GM21526 (cell line): ENCODE data around the gene LRRFIP1.
"Not testable (repeated sequence)": the region's sequence is repeated elsewhere in the genome, so short reads cannot be mapped to it uniquely, and the experiment has no call there.

ENCODE experiments used
- ATAC-seq: cut with Tn5 transposase; IDR thresholded peaks from one replicate; pipeline ENCODE4 v1.9.1; 2021; ENCODE audit warnings: moderate library complexity; ENCODE audit not compliant: unreplicated experiment, low FRiP score

The LRRFIP1 gene

DNA sequence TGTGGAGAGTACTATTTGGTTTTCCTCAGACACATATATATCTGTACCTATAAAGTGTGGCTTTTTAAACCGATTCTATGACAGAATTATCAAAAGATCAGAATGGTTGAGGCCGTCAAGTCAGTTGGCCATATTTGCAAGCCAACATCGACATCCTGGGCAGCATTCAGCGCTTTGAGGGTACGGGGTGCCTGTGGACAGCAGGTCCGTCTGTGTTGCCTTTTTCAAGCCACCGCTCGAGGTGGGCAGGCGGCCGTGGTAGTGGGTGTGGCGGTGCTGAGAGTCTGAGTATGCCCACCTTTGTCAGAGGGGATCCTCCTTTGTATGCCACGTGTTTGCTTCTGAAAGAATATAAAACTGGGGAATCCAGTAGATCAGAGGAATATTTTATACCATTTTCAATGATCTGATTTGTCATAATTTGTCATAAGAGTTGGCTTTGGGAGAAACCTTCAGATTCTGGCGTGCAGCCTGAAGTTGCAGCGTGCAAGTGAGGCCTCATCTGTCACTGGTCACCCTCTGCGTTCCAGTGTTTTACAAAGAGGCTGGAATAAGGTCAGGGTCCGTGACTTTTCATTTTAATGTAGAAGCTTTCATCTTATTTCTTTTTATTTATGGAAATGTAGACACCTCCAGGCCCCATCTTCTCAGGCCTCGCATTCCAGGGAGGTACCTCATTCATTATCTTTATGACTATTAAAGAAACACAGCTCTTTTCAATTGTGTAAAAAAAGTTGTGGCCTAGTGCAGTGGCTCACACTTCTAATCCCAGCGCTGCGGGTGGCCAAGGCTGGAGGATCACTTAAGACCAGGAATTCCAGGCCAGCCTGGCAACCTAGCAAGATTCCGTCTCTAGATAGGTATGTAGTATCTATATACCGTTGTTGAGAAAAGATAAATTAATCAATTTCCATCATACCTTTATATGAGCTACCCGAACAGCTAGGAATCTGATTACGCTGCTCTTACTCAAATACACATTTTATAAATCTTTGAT, 133.4 kb downstream of the LRRFIP1 start:
- ATAC-seq, result no peak

- ATAC-seq, result not testable (repeated sequence)
Measured at GRCh38 chr2:237762291-237763182, 135.2 kb downstream of the LRRFIP1 start.

DNA sequence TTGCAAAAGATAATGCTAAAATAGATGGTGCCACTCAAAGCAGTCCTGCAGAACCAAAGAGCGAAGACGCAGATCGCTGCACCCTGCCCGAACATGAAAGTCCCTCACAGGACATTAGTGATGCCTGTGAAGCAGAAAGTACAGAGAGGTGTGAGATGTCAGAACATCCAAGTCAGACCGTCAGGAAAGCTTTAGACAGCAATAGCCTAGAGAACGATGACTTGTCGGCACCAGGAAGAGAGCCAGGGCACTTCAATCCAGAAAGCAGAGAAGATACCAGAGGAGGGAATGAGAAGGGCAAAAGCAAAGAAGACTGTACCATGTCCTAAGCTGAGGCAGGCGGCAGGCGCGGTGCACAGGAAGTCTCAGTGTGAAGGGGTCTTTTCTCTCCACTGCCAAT, 136.4 kb downstream of the LRRFIP1 start:
- ATAC-seq, result no peak

DNA sequence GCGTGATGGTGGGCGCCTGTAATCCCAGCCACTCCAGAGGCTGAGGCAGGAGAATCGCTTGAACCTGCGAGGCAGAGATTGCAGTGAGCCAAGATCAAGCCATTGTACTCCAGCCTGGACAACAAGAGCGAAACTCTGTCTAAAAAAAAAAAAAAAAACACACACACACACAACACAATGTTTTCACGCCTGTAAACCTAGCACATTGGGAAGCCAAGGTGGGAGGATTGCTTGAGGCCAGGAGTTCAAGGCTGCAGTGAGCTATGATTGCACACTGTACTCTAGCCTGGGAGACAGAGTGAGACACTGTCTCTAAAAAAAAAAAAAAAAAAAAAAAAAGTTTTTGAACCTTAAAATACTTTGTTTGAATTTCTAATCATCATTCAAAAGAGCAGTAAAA, 137.7 kb downstream of the LRRFIP1 start:
- not testable (repeated sequence) for ATAC-seq

GRCh38 chr2:237765875-237766274, 138.5 kb downstream of the LRRFIP1 start:
- ATAC-seq, result no peak

DNA sequence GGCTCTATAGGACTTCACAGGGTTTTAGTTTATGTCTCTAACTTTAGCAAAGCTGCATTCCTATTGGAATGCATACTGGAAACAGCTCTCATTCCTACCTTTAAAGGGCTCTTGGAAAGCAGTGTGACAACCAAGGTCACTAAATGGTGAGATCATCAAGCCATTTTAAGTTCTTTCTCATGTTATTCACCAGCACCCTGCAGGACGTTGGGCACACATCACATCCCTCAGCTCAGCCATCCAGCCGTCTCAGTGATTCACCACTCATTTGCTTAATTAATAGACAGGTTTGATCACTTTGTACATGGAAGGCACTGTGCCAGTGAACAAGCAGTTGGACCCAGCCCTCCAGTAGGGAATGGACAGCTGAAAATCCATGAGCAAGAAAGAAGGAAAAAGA, 139.0 kb downstream of the LRRFIP1 start:
- no peak for ATAC-seq

GRCh38 chr2:237772513-237772912, 145.1 kb downstream of the LRRFIP1 start:
- ATAC-seq, result no peak

- ATAC-seq, result no peak
Measured at GRCh38 chr2:237773826-237774225, 146.4 kb downstream of the LRRFIP1 start.

DNA sequence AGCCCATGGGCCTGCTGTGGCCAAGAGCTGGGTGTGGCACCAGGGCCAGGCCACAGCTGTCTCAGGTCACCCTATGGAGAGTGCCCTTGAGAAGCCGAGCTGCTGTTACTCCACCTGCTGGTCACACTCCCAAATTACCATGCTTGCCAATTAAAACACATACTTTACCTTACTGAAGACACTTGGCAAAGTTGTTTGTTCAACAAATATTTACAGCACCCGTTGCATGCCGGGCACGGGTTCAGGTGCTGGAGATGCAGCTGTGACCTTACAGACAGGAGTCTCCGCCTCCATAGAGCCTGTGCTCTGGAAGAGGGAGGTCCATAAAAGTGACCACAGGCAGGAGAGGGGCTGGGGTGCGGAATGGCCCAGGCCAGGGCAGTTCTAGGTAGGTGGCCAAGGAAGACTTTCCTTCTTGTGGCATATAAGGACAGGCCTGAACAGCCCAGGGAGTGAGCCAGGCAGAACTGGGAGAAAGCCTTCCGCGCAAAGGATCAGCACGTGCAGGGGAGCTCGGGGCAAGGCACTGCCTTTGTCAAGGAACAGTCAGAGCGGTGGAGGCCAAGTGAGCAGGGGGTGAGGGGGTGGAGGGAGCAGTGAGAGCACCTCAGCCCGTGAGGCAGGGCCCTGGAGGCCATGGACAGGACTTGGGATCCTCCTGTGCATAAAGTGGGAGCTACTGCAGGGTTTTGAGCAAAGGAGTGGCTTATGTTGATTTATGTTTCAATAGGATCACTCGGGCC, 147.6 kb downstream of the LRRFIP1 start:
- peak; percentile 62 for ATAC-seq

DNA sequence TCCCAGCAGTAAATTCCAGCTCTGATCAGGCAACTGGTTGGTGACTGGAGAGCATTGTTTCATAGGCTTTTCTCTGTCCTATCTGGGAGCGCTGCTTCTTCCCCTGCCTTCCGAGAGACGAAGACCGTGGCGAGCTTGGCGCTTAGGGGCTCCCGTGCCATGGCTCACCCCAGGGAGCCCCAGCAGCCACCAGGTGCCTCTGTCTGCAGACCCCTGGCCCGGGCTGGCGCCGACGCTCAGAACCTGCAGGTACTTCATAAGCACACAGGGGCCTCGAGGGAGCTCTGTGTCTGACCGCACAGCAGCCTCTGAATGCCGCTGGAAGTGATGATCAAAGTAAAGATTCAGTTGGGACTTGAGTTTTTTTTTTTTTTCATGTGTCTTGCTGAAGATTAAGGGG, 152.1 kb downstream of the LRRFIP1 start:
- no peak for ATAC-seq

GRCh38 chr2:237782181-237782580, 154.8 kb downstream of the LRRFIP1 start:
- ATAC-seq, result no peak

DNA sequence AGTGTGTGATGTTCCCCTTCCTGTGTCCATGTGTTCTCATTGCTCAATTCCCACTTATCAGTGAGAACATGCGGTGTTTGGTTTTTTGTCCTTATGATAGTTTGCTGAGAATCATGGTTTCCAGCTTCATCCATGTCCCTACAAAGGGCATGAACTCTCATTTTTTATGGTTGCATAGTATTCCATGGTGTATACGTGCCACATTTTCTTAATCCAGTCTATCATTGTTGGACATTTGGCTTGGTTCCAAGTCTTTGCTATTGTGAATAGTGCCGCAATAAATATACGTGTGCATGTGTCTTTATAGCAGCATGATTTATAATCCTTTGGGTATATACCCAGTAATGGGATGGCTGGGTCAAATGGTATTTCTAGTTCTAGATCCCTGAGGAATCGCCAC, 156.3 kb downstream of the LRRFIP1 start:
- ATAC-seq, result not testable (repeated sequence)

DNA sequence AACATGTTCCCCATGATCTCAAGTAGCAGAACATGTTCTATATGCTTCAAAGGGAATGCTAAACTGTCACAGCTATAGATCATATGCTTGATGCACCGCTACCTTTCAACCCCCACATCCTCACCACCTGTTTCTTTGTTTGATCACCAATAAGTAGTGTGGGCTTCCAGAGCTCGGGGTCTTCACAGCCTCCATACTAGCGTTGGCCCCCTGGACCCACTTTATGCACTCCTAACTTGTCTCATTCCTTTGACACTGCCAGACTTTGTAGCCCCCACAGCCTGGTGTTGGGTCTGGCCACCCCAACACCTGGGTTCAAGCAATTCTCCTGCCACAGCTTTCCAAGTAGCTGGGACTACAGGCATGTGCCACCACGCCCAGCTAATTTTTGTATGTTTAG, 159.5 kb downstream of the LRRFIP1 start:
- no peak for ATAC-seq

- no peak for ATAC-seq
Measured at GRCh38 chr2:237790353-237790752, 163.0 kb downstream of the LRRFIP1 start.

GRCh38 chr2:237791977-237792727, 164.8 kb downstream of the LRRFIP1 start:
- ATAC-seq, result no peak

GRCh38 chr2:237797253-237797652, 169.9 kb downstream of the LRRFIP1 start:
- ATAC-seq, result no peak

DNA sequence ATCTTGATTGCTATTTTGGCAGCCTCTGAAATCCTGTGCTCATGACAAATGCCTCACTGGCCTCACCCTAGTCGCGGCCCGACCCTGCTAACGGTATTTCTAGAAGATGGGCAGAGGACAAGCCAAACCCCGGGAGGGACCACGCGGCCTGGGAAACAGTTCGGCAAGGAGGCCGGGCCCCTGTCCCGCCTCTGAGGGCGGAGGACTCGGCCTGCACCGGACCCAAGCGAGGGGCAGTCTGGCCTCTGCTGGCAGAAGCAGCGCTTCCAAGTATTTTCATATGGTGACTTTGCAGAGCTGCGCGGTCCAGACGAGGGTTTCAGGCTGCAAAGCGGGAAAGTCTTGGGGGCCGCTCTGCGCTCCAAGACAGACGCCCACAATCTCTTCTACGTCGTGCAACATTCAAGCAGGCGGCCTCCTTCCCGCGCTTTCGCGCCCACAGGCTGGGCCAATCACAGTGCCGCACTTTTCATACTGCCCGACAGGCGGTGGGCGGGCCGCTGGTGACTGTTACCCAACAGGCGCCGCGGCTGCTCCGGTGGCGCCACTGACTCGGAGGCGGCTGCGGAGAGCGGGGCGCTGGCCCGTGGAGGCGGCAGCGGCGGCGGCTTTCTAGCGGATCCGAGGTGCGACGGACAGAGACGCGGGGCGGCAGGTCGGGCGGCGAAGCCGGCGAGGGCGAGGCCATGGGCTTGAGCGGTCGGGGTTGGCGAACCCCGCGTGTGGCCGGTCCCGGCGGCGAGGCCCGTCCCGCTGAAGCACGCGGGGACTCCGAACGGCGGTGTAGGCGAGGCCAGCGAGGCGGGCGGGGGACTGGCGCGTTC, 171.1 kb downstream of the LRRFIP1 start, which contains the start of gene RBM44:
RBM44 (plus strand) TSS at position 544 of the 824 bp plus-strand sequence. CDS start 14,831 bp downstream, outside the sequence.
- no peak for ATAC-seq

DNA sequence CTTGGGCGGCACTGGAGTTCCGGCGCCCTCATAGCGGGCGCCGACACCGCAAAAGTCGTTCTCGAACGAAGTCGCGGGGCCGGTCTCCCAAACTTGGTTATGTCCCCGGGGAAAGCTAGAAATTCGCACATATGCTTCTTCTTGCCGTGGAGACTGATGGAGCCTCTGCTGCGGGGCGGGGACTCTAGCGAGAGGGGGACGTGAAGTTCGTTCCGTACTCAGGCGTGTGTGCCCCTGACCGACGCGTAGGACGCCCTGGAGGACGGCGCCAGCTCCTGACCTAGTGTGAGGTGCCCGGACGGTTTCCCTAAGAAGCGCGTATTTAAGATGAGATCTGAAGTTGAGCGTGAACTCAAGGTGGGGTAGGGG, 171.7 kb downstream of the LRRFIP1 start:
- no peak for ATAC-seq

- no peak for ATAC-seq
Measured at GRCh38 chr2:237801466-237801865, 174.1 kb downstream of the LRRFIP1 start.
